HG03575 (cell line): ENCODE results near the gene TM2D1.
"Not testable (repeated sequence)": the region's sequence is repeated elsewhere in the genome, so short reads cannot be mapped to it uniquely, and the experiment has no call there.

Experiments used
- ATAC-seq: cut with Tn5 transposase; IDR thresholded peaks from one replicate; pipeline ENCODE4 v1.9.1; 2021; ENCODE audit not compliant: unreplicated experiment, insufficient number of reproducible peaks, low FRiP score; ENCODE audit errors: extremely low read depth

The TM2D1 gene

DNA sequence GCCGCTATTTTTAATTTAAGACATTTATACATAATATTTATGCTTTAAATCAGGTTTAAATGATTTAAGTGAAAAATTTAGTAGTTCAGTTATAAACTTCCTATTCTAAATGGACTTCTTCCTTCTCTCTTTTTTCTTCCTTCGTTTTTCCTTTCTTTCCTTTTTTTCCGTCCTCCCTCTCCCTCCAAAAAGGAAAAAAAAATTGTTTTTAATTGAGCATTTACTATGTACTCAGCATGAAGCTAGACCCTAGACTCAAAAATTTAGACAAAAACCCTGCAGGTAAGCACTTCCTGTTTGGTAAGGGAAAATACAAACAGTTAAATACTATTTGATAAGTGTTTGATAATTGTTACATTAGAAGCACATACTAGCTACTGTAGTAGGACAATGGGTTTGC, 2.6 kb upstream of the TM2D1 start:
- ATAC-seq: no peak

DNA sequence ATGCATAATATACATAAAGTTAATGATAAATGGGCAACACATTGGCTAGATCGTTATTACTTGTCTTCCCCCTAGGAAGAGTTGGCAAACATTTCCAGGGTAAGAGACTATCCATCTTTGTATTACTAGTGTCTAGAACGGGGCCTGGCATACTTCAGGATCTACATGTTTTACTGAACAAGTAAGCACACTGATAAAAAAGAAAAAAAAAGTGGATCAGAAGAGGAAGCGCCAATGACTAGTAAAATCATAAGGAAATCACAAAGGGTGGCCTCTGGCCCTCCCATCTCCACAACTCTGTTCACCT, 482 bp downstream of the TM2D1 start:
- ATAC-seq: no peak

DNA sequence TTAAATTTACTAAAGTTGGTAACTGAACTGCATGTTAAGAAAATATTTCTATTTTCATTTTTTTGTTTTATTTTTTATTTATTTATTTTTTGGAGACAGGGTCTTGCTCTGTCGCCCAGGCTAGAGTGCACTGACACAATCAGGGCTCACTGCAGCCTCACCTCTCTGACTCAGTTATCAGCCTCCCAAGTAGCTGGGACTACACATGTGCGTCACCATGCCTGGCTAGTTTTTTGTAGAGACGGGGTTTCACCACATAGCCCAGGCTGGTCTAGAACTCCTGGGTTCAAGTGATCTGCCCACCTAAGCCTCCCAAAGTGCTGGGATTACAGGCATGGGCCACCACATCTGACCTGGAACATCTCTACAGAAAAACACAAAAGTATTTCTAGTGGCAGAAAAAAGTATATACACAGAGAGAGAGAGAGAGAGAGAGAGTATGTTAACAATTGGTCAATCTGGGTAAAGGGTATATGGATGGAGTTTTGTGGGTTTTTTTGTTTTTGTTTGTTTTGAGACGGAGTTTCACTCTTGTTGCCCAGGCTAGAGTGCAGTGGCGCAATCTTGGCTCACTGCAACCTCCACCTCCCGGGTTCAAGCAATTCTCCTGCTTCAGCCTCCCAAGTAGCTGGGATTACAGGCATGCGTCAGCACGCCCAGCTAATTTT, 5.8 kb downstream of the TM2D1 start:
- ATAC-seq: not testable (repeated sequence)

DNA sequence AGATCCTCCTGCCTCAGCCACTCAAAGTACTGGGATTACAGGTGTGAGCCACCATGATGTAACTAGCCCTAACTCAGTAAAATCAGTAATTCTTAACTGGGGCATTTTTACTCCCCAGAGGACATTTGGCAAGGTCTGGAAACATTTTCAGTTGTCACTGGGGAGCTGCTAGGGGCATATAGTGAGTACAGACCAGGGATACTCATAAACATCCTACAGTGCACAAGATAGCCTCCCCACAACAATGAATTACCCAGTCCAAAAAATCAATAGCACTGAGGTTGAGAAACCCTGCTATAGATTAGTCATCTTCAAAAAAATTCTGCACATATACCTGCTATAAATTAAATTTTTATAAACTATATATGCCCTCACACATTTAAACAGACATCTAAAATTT, 13.0 kb downstream of the TM2D1 start:
- ATAC-seq: no peak

DNA sequence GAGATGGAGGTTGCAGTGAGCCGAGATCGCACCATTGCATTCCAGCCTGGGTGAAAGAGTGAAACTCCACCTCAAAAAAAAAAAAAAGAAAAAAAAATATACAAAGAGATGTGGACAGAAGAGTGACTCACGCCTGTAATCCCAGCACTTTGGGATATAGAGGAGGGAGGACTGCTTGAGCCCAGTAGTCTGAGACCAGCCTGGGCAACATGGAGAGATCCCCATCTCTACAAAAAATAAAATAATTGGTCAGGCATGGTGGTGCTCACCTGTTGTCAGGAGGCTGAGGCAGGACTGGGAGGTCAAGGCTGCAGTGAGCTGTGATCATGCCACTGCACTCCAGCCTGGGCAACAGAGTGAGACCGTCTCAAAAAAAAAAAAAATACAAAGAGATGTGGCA, 13.7 kb downstream of the TM2D1 start:
- ATAC-seq: not testable (repeated sequence)

DNA sequence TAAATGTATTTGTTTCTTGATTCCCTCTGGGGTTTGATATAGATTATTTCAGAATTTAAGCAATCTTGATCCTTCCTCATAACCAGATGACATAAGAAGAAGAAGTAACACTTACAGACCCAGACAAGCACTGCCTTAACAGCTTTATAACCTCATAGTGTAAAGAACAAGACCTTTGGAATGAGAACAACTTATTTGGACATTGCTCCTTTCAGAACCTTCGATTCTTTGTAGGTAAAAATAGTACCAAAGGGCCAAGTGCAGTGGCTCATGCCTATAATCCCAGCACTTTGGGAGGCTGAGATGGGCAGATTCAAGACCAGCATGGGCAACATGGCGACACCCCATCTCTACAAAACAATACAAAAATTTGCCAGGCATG, 15.0 kb downstream of the TM2D1 start:
- no peak for ATAC-seq

- ATAC-seq: no peak
These were observed 15.7 kb downstream of the TM2D1 start for GRCh38 chr1:61708953-61709907.

GRCh38 chr1:61699911-61700851, 24.8 kb downstream of the TM2D1 start:
- ATAC-seq: no peak

- ATAC-seq: no peak
These were observed 32.7 kb downstream of the TM2D1 start for GRCh38 chr1:61692155-61692800.

- ATAC-seq: no peak
These were observed 37.0 kb downstream of the TM2D1 start for GRCh38 chr1:61687901-61688300.

- no peak for ATAC-seq
These were observed 42.0 kb downstream of the TM2D1 start for GRCh38 chr1:61682891-61683290.

DNA sequence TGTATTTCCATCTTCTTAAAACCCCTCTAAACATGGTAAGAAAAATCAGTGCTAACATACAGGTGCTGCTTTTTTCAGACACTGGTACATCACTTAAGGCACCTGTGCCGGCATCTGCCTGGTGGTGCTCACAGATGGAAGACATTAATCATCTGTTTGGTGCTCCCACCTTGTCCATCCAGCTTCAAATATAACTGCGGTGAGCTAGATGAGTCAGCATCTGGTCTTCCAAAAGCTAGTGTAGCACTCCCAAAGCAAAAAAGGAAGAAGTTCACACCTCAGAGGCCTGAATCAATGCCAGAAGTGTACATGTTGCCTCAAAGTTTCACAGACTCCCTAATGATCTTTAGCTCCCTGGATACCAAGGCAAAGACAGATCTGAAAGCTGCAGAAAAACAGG, 44.4 kb downstream of the TM2D1 start:
- ATAC-seq: no peak

DNA sequence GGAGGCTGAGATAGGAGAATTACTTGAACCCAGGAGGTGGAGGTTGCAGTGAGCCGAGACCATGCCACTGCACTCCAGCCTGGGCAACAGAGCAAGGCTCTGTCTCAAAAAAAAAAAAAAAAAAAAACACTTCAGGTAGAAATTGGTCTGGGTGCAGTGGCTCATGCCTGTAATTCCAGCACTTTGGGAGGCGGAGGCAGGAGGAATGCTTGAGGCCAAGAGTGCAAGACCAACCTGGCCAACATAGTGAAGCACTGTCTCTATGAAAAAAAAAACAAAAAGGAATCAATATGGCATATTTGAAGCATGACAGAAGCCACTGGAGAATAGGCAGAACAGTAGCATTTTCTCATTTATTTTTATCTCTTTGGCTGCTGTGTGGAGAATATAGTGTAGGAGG, 48.1 kb downstream of the TM2D1 start:
- ATAC-seq: not testable (repeated sequence)

GRCh38 chr1:61674221-61674620, 50.7 kb downstream of the TM2D1 start:
- no peak for ATAC-seq

- no peak for ATAC-seq
These were observed 52.6 kb downstream of the TM2D1 start for GRCh38 chr1:61672376-61672775.

GRCh38 chr1:61670445-61670844, 54.5 kb downstream of the TM2D1 start:
- no peak for ATAC-seq

- ATAC-seq: no peak
These were observed 54.9 kb downstream of the TM2D1 start for GRCh38 chr1:61670016-61670415.

DNA sequence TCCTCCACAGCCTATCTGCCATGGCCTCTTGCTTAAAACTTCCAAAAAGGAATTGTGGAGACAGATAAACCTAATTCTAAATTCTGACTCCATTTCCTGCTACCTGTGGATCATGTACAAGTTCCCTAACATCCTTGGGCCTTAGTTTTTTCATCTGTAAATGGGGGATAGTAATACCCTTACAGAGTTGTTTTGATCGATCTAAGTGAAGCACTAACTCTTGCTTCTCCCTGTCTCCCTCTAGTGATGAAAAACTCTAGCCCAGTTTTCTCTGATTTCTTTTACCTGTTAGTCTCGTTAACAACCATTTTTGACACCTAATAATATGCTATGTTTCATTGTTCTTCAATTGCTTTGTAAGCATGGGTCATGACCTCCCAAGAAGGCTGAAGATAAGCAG, 65.9 kb downstream of the TM2D1 start:
- no peak for ATAC-seq

GRCh38 chr1:61655453-61655852, 69.5 kb downstream of the TM2D1 start:
- no peak for ATAC-seq
